IMR-90 (cell line): ENCODE data around the gene CPNE4. TPM values are rescaled to one million over a fixed set of nuclear protein-coding genes. Genes with fewer than 3 reads are reported as not detected.
A peak's percentile ranks its signal among the peaks of the same experiment; 100 is the strongest.

Experiments used
- ATAC-seq: fragments of 200-7000 bp; cut with Tn5 transposase; 2 replicates; pipeline ENCODE4 v1.9.1; 2020; ENCODE audit warnings: low read depth, mild to moderate bottlenecking, moderate library complexity
- BruUV-seq: library from RNA; stranded (reverse); fragments of 400-500 nt; replicated peaks from 2 replicates; lab custom pipeline; 2021; lab: Mats Ljungman, UMichigan
- CTCF ChIA-PET: fragments of 300-600 bp; formaldehyde crosslinking; extraction: SDS; loops from one replicate; lab custom pipeline; 2021; ENCODE audit warnings: antibody characterized with exemption; lab: Yijun Ruan, JAX
- POLR2A ChIA-PET: fragments of 300-600 bp; sonication (Branson Sonifier 250); formaldehyde crosslinking; loops from one replicate; lab custom pipeline; 2022; ENCODE audit warnings: antibody characterized with exemption; ENCODE audit not compliant: unreplicated experiment; lab: Charles Lee
- DNase-seq: peaks from one replicate; pipeline ENCODE4 v3.0.0; 2013
- H2AFZ ChIP-seq: replicated peaks from 2 replicates; pipeline ENCODE3; 2013; ENCODE audit warnings: low read length, mild to moderate bottlenecking; ENCODE audit not compliant: poor library complexity
- H2AK5ac ChIP-seq: 2 replicates; pipeline ENCODE4 v1.6.1; 2013; ENCODE audit warnings: low read depth, low read length, inconsistent platforms
- H2AK9ac ChIP-seq: replicated peaks from 2 replicates; pipeline ENCODE3; 2013; ENCODE audit warnings: mild to moderate bottlenecking, low read depth, low read length, moderate library complexity; ENCODE audit not compliant: poor library complexity
- H2BK120ac ChIP-seq: 2 replicates; pipeline ENCODE4 v1.6.1; 2013; ENCODE audit warnings: low read depth, low read length, inconsistent platforms
- H2BK15ac ChIP-seq: 3 replicates; pipeline ENCODE4 v1.6.1; 2013; ENCODE audit warnings: low read depth, low read length, inconsistent platforms
- H2BK20ac ChIP-seq: 2 replicates; pipeline ENCODE4 v1.6.1; 2013; ENCODE audit warnings: low read depth, mild to moderate bottlenecking, inconsistent platforms, low read length, moderate library complexity
- H2BK5ac ChIP-seq: 2 replicates; pipeline ENCODE4 v1.6.1; 2013; ENCODE audit warnings: mild to moderate bottlenecking, low read depth, low read length, inconsistent platforms; ENCODE audit not compliant: poor library complexity, severe bottlenecking
- H3K14ac ChIP-seq: replicated peaks from 2 replicates; pipeline ENCODE4 v1.6.1; 2013; ENCODE audit warnings: low read depth, low read length, inconsistent platforms
- H3K18ac ChIP-seq: 2 replicates; pipeline ENCODE4 v1.6.1; 2013; ENCODE audit warnings: low read depth, low read length, control low read depth
- H3K23ac ChIP-seq: 2 replicates; pipeline ENCODE4 v1.6.1; 2013; ENCODE audit warnings: low read depth, low read length, inconsistent platforms
- H3K27ac ChIP-seq: 2 replicates; pipeline ENCODE4 v1.5.1; 2013; ENCODE audit warnings: mild to moderate bottlenecking, control low read depth, low read length; ENCODE audit not compliant: insufficient read depth
- H3K27me3 ChIP-seq: 2 replicates; pipeline ENCODE4 v1.6.1; 2013; ENCODE audit warnings: low read length; ENCODE audit not compliant: control insufficient read depth, insufficient read depth
- H3K36me3 ChIP-seq: 2 replicates; pipeline ENCODE4 v1.6.1; 2013; ENCODE audit warnings: low read length, mixed read lengths; ENCODE audit not compliant: control insufficient read depth, insufficient read depth
- H3K4ac ChIP-seq: 2 replicates; pipeline ENCODE4 v1.6.1; 2013; ENCODE audit warnings: low read depth, low read length, inconsistent platforms
- H3K4me1 ChIP-seq: 2 replicates; pipeline ENCODE4 v1.6.1; 2013; ENCODE audit warnings: low read length, mixed read lengths; ENCODE audit not compliant: control insufficient read depth, insufficient read depth
- H3K4me2 ChIP-seq: 2 replicates; pipeline ENCODE4 v1.6.1; 2013; ENCODE audit warnings: low read depth, mild to moderate bottlenecking, control low read depth, low read length, moderate library complexity
- H3K4me3 ChIP-seq: 2 replicates; pipeline ENCODE4 v1.5.1; 2013; ENCODE audit warnings: low read depth, mild to moderate bottlenecking, control low read depth, low read length, moderate library complexity; ENCODE audit not compliant: insufficient read depth
- H3K56ac ChIP-seq: 2 replicates; pipeline ENCODE4 v1.6.1; 2013; ENCODE audit warnings: low read length, inconsistent platforms; ENCODE audit not compliant: insufficient read depth; ENCODE audit errors: extremely low read depth
- H3K79me1 ChIP-seq, 2 experiments: 2 replicates each; pipeline ENCODE4 v1.6.1; 2013; ENCODE audit warnings: low read length in 2 of 2, inconsistent platforms in 1 of 2, low read depth in 1 of 2
- H3K9ac ChIP-seq: 2 replicates; pipeline ENCODE4 v1.6.1; 2013; ENCODE audit warnings: low read depth, low read length, control low read depth
- H3K9me1 ChIP-seq: 2 replicates; pipeline ENCODE4 v1.6.1; 2013; ENCODE audit warnings: low read length, inconsistent platforms; ENCODE audit not compliant: insufficient read depth
- H3K9me3 ChIP-seq: 2 replicates; pipeline ENCODE4 v1.6.1; 2013; ENCODE audit warnings: low read length; ENCODE audit not compliant: control insufficient read depth, insufficient read depth
- H4K20me1 ChIP-seq: 2 replicates; pipeline ENCODE4 v1.6.1; 2013; ENCODE audit warnings: low read length, inconsistent platforms; ENCODE audit not compliant: insufficient read depth
- H4K5ac ChIP-seq: 2 replicates; pipeline ENCODE4 v1.6.1; 2013; ENCODE audit warnings: mild to moderate bottlenecking, low read depth, low read length, control low read depth
- H4K8ac ChIP-seq, 2 experiments: 2 replicates each; pipeline ENCODE4 v1.6.1; 2013; ENCODE audit warnings: low read depth in 2 of 2, low read length in 2 of 2, control low read depth in 1 of 2, inconsistent platforms in 1 of 2
- H4K91ac ChIP-seq: 2 replicates; pipeline ENCODE4 v1.6.1; 2013; ENCODE audit warnings: low read depth, low read length, inconsistent platforms; ENCODE audit not compliant: insufficient read depth
- CHD1 ChIP-seq: IDR thresholded peaks from 2 replicates; pipeline ENCODE4 v1.6.1; 2012; ENCODE audit warnings: low read depth, low read length, improper control_type of control experiment
- CTCF ChIP-seq: conservative IDR thresholded peaks from 2 replicates; pipeline ENCODE4 v1.5.1; 2012; ENCODE audit warnings: mild to moderate bottlenecking, low read depth, low read length, improper control_type of control experiment
- WGBS, 2 experiments: methylation state at CpG; one replicate each; pipeline versions ENCODE4 v1.1.5 to v1.1.7; 2013; ENCODE audit warnings: missing lambda C conversion rate in 2 of 2; ENCODE audit not compliant: insufficient read length in 1 of 2; ENCODE audit errors: extremely low coverage in 2 of 2; 5-methylcytosine and 5-hydroxymethylcytosine counted together
- dilution Hi-C: fragments of 300-500 bp; cut with HindIII; formaldehyde crosslinking; loops from one replicate; pipeline ENCODE4 v1.14.3; 2018; ENCODE audit warnings: low sequenced_read_pairs; ENCODE audit not compliant: unreplicated experiment
- in situ Hi-C: fragments of 300-500 bp; cut with MboI; formaldehyde crosslinking; loops from 3 replicates; pipeline ENCODE4 v1.14.3; 2019; ENCODE audit warnings: low sequenced_read_pairs, inconsistent platforms, mixed read lengths
- intact Hi-C: fragments of 100-400 bp; cut with micrococcal nuclease; formaldehyde crosslinking; loops from 2 replicates; pipeline ENCODE4 v1.10.0; 2022
- polyA plus RNA-seq, 3 experiments: library from polyadenylated mRNA; depleted of rRNA; stranded (reverse); fragments of >200 nt; gene quantifications; 2 replicates each; pipeline ENCODE4 v1.2.3, GENCODE V29; 2012; ENCODE audit warnings: low replicate concordance in 1 of 3
- total RNA-seq: library from RNA; depleted of rRNA; stranded (reverse); fragments of >200 nt; gene quantifications from 2 replicates; pipeline ENCODE4 v1.2.3, GENCODE V29; 2012

CPNE4 gene
- total and polyA plus RNA-seq, 2 of the 4 experiments (the other 2 are of a cell fraction) = not detected

- no peak overlapping the region for H2AK9ac ChIP-seq
- no peak overlapping the region for H3K4ac ChIP-seq
- no peaks in the 10 kb centered on the region for H3K9me3 ChIP-seq
- no peak overlapping the region for H2BK15ac ChIP-seq
- H4K91ac ChIP-seq = no peak overlapping the region
- ChIA-PET CTCF (interaction anchor here (1.7 kb wide), 1 partner anchor 11 kb away, joined by 5 read pairs; no protein-coding TSS in a partner anchor), POLR2A (no interaction called here)
- H2AFZ ChIP-seq = no peak overlapping the region
- H4K5ac ChIP-seq = no peak overlapping the region
- H3K18ac ChIP-seq = no peak overlapping the region
- intact Hi-C loops = no loop called here
- H3K36me3 ChIP-seq = no peaks in the 10 kb centered on the region
- no peaks in the 10 kb centered on the region for H3K4me1 ChIP-seq
- no peak overlapping the region for H3K23ac ChIP-seq
- BruUV-seq = no TSS peak
- H3K27ac ChIP-seq = no peak overlapping the region
- WGBS, 2 experiments = no CpG with 5 or more reads among the region's 1 CpG
- no peak overlapping the region for H2BK5ac ChIP-seq
- no peak overlapping the region for H2BK120ac ChIP-seq
- in situ Hi-C loops = no loop called here
- ATAC-seq = no peak
- no peaks in the 10 kb centered on the region for H4K20me1 ChIP-seq
- TF ChIP-seq CTCF (0 out of 2 replicates have a peak, but pooled peaks have one; percentile 19), CHD1 (no peak)
- no peak for DNase-seq
- H3K4me3 ChIP-seq = no peak overlapping the region
- no peak overlapping the region for H3K9ac ChIP-seq
- H3K79me1 ChIP-seq = no peaks in the 10 kb centered on the region
- H2BK20ac ChIP-seq = no peak overlapping the region
- H3K14ac ChIP-seq = no peak overlapping the region
- H3K4me2 ChIP-seq = no peak overlapping the region
- H3K27me3 ChIP-seq = no peaks in the 10 kb centered on the region
- no peak overlapping the region for H2AK5ac ChIP-seq
- no peak overlapping the region for H4K8ac ChIP-seq
- no peak overlapping the region for H3K56ac ChIP-seq
- no peaks in the 10 kb centered on the region; the same call in 1 of the 2 replicates for H3K9me1 ChIP-seq
- dilution Hi-C loops = no loop called here
These were observed 485.5 kb downstream of the CPNE4 start for GRCh38 chr3:131549340-131549739.
